Thymus (tissue), 11 donors: ENCODE measurements around the gene DDC. TPM values are rescaled to one million over a fixed set of nuclear protein-coding genes. Genes with fewer than 3 reads are reported as not detected.
A peak's percentile ranks its signal among the peaks of the same experiment; 100 is the strongest.
"Not testable (repeated sequence)": the region's sequence is repeated elsewhere in the genome, so short reads cannot be mapped to it uniquely, and the experiment has no call there.

ENCODE experiments used
- DNase-seq, 9 donors: peaks; one replicate each; pipeline ENCODE4 v3.0.0-alpha.2; 2013; ENCODE audit warnings: low spot score in 9 of 9, low read depth in 6 of 9, missing footprints in 1 of 9
- H3K27ac ChIP-seq, 2 donors: one replicate each; pipeline ENCODE4 v1.5.1; 2013; ENCODE audit warnings: control low read depth in 1 of 2, low read depth in 1 of 2, low read length in 1 of 2, mild to moderate bottlenecking in 1 of 2, moderate library complexity in 1 of 2
- H3K27me3 ChIP-seq, 2 donors: one replicate each; pipeline ENCODE4 v1.5.1; 2013; ENCODE audit warnings: low read length in 1 of 2; ENCODE audit not compliant: control insufficient read depth in 2 of 2, insufficient read depth in 1 of 2
- H3K36me3 ChIP-seq, 2 donors: one replicate each; pipeline ENCODE4 v1.5.1; 2013; ENCODE audit warnings: low read length in 1 of 2, mild to moderate bottlenecking in 1 of 2, moderate library complexity in 1 of 2; ENCODE audit not compliant: control insufficient read depth in 2 of 2, insufficient read depth in 2 of 2
- H3K4me1 ChIP-seq, 2 donors: one replicate each; pipeline ENCODE4 v1.5.1; 2013; ENCODE audit warnings: low read length in 2 of 2; ENCODE audit not compliant: control insufficient read depth in 2 of 2, insufficient read depth in 2 of 2
- H3K4me3 ChIP-seq, 2 donors: one replicate each; pipeline ENCODE4 v1.5.1; 2013; ENCODE audit warnings: low read length in 2 of 2, control low read depth in 1 of 2, mild to moderate bottlenecking in 1 of 2
- H3K9me3 ChIP-seq, 2 donors: one replicate each; pipeline ENCODE4 v1.5.1; 2013; ENCODE audit warnings: low read length in 1 of 2, mild to moderate bottlenecking in 1 of 2; ENCODE audit not compliant: control insufficient read depth in 2 of 2, insufficient read depth in 1 of 2
- WGBS: extraction: QIAGEN DNeasy Blood & Tissue Kit; methylation state at CpG from one replicate; pipeline ENCODE4 v1.1.7; 2013; 5-methylcytosine and 5-hydroxymethylcytosine counted together
- polyA plus RNA-seq: library from polyadenylated mRNA; stranded (reverse); fragments of 200-250 nt; gene quantifications from one replicate; pipeline ENCODE4 v1.2.3, GENCODE V29; 2013
- total RNA-seq: library from RNA; stranded (reverse); fragments of 120-200 nt; gene quantifications from one replicate; pipeline ENCODE4 v1.2.4, GENCODE V29; 2013
- donor health status: healthy.

The DDC gene
- total and polyA plus RNA-seq, 2 donors = 0.23 to 0.33 TPM

- 97% methylated on average over 13 of the region's 13 CpGs for WGBS
- Histone ChIP-seq H3K4me1 (peaks cover 4 to 7% of the 10 kb centered on the region in 2 donors), H3K9me3 (no peaks in the 10 kb centered on the region), H3K27me3 (no peaks in the 10 kb centered on the region), H3K36me3 (no peaks in the 10 kb centered on the region), H3K27ac (no peak overlapping the region), H3K4me3 (no peak overlapping the region)
- no peak for DNase-seq
Measured at GRCh38 chr7:50463035-50463434, 102.2 kb downstream of the DDC start.

- Histone ChIP-seq H3K27me3 (no peaks in the 10 kb centered on the region), H3K9me3 (no peaks in the 10 kb centered on the region)
- 95% methylated on average over 4 of the region's 4 CpGs for WGBS
Measured at GRCh38 chr7:50462361-50462760, 102.8 kb downstream of the DDC start.

DNA sequence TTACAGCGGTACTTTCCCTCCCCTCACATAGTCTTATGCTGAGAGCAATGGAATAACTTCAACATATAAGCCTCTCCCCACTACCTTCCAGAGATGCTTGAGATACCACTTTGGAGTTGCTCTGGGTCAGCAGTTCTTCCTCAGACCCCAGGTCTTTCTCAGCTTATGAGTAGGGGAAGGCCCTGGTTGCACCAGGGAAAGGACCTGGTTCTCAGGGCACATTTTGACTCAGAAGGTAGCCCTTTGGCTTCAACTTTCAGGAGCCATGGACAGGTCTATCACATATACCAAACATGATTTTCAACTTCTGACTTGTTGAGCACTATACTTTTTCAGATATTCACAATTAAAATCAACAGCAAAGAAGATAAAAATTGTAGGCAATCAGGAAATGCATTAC lies 103.5 kb downstream of the DDC start:
- Histone ChIP-seq H3K4me3 (no peak overlapping the region), H3K27me3 (no peaks in the 10 kb centered on the region), H3K4me1 (no peaks in the 10 kb centered on the region), H3K27ac (no peak overlapping the region), H3K36me3 (no peaks in the 10 kb centered on the region), H3K9me3 (no peaks in the 10 kb centered on the region)
- no peak for DNase-seq
- WGBS = 98% methylated on average over 1 of the region's 1 CpG

More at GRCh38 chr7:50462361-50462760, 102.8 kb downstream of the DDC start:
- Histone ChIP-seq H3K27ac (no peak overlapping the region), H3K36me3 (no peaks in the 10 kb centered on the region), H3K4me1 (peaks cover 0 to under 1% of the 10 kb centered on the region in 2 donors), H3K4me3 (no peak overlapping the region)
- no peak for DNase-seq

DNA sequence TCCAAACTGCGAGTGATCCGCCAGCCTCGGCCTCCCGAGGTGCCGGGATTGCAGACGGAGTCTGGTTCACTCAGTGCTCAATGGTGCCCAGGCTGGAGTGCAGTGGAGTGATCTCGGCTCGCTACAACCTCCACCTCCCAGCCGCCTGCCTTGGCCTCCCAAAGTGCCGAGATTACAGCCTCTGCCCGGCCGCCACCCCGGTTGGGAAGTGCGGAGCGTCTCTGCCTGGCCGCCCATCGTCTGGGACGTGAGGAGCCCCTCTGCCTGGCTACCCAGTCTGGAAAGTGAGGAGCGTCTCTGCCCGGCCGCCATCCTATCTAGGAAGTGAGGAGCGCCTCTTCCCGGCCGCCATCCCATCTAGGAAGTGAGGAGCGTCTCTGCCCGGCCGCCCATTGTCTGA lies 106.0 kb downstream of the DDC start:
- H3K9me3 ChIP-seq, H3K36me3 ChIP-seq, H3K27ac ChIP-seq, H3K4me3 ChIP-seq, H3K27me3 ChIP-seq, H3K4me1 ChIP-seq, DNase-seq: not testable (repeated sequence)
- 98% methylated on average over 27 of the region's 27 CpGs for WGBS

DNA sequence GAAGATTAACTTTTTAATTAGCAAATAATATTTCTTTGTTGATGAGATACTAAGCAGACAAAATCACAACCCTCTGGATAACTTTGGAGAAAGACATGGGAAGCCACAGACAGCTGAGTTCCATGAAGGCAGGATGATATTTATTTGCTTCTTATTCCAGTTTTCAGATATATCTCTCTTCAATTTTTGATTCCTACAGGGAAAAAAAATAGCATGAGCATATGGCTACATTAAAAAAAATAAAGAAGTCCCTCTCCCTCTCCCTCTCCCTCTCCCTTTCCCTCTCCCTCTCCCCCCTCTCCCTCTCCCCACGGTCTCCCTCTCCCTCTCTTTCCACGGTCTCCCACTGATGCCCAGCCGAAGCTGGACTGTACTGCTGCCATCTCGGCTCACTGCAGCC lies 106.6 kb downstream of the DDC start:
- H3K4me3 ChIP-seq, H3K27ac ChIP-seq, H3K4me1 ChIP-seq, H3K36me3 ChIP-seq, DNase-seq, H3K27me3 ChIP-seq, H3K9me3 ChIP-seq: not testable (repeated sequence)
- WGBS = 90% methylated on average over 2 of the region's 4 CpGs

DNA sequence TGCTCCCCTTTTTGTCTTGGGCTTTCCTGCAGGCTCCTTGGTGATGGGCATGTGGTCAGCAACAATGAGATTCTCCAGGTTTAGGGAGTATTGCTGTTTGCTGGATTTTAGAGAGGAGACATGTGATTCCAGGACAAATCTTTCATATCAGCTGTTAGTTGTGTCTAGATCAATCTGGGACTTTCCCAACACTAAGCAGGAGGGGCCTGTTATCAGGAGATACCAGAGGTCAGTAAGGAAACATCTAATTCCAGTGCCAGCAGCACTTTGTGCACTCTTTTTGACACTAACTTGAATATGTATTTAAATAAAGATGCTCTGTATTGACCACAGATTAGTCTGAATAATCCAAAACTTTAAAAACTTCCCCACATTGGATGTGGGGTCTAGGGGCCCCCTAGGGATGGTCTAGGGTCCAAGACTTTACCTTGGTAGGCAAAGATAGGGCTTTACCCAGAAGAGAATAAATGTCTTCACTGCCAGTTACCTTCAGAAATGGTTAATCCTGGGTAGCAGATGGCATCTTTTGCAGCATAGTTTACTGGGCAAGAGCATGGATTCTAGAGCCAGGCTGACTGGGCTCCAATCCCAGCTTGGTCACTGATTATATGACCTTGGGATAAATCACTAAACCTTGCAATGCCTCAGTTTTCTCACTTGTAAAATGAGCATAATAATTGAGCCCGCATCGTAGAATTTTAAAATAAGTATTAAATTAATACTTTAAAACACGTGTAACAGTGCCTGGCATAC lies 108.7 kb downstream of the DDC start:
- 48% methylated on average over 3 of the region's 3 CpGs for WGBS
- H3K36me3 ChIP-seq = no peaks in the 10 kb centered on the region
- H3K9me3 ChIP-seq = no peaks in the 10 kb centered on the region
- no peak overlapping the region for H3K4me3 ChIP-seq
- no peak for DNase-seq
- no peak overlapping the region for H3K27ac ChIP-seq
- no peaks in the 10 kb centered on the region for H3K27me3 ChIP-seq
- H3K4me1 ChIP-seq = no peaks in the 10 kb centered on the region

DNA sequence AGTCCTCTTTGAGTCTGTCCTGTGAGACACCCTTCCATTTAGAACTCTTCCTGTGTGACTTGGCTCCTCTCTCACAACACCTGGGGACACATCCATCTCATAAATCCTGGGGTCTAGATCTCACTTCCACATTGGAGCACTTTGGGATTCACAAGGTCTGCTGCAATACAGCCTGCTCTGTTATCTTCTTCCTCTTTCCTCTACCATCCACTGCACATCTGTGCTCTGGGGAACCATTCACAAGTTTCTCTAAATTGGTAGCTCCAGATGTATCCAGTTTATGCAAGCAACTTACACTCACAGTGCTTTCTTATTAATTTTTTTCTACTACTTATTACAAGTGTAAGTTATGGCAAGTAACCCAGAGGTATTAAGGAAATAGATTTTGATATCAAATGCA lies 109.5 kb downstream of the DDC start:
- H3K4me3 ChIP-seq = no peak overlapping the region
- peaks cover 7% of the 10 kb centered on the region in 2 donors for H3K4me1 ChIP-seq
- H3K9me3 ChIP-seq = peaks cover 0 to 2% of the 10 kb centered on the region in 2 donors
- H3K27ac ChIP-seq = no peak overlapping the region
- no peak for DNase-seq
- no peaks in the 10 kb centered on the region for H3K36me3 ChIP-seq
- no peaks in the 10 kb centered on the region for H3K27me3 ChIP-seq

GRCh38 chr7:50454968-50455367 lies 110.2 kb downstream of the DDC start:
- H3K4me3 ChIP-seq = no peak overlapping the region
- no peak overlapping the region for H3K27ac ChIP-seq
- H3K36me3 ChIP-seq = no peaks in the 10 kb centered on the region
- H3K9me3 ChIP-seq = peaks cover 0 to 3% of the 10 kb centered on the region in 2 donors
- no peaks in the 10 kb centered on the region for H3K27me3 ChIP-seq
- 87% methylated on average over 5 of the region's 5 CpGs for WGBS
- DNase-seq = no peak
- H3K4me1 ChIP-seq = peaks cover 7 to 9% of the 10 kb centered on the region in 2 donors

GRCh38 chr7:50450590-50451032 lies 114.6 kb downstream of the DDC start:
- peak in 4 of 9 donors; percentile 24 to 54 (median 34) for DNase-seq
- Histone ChIP-seq H3K4me1 (peaks cover 7 to 16% of the 10 kb centered on the region in 2 donors), H3K36me3 (peaks cover 8 to 16% of the 10 kb centered on the region in 2 donors), H3K27me3 (no peaks in the 10 kb centered on the region), H3K9me3 (peaks cover 0 to 3% of the 10 kb centered on the region in 2 donors), H3K27ac (peak overlapping the region; percentile 78 to 86), H3K4me3 (peak overlapping the region; percentile 77 to 85)
- 16% methylated on average over 32 of the region's 32 CpGs for WGBS
